Skeletal muscle satellite cell (primary cell): ENCODE results near the gene SHC3.

Experiments used
- H3K27me3 ChIP-seq: 2 replicates; pipeline ENCODE4 v1.7.0; 2013; ENCODE audit warnings: low read length; ENCODE audit not compliant: control insufficient read depth, insufficient read depth
- H3K36me3 ChIP-seq: 2 replicates; pipeline ENCODE4 v1.7.0; 2013; ENCODE audit warnings: mild to moderate bottlenecking, control low read depth, low read length; ENCODE audit not compliant: insufficient read depth
- H3K4me1 ChIP-seq: 2 replicates; pipeline ENCODE4 v1.7.0; 2013; ENCODE audit warnings: low read length; ENCODE audit not compliant: control insufficient read depth, insufficient read depth
- H3K4me2 ChIP-seq: 2 replicates; pipeline ENCODE4 v1.7.0; 2013; ENCODE audit warnings: mild to moderate bottlenecking, low read length
- H3K4me3 ChIP-seq: 2 replicates; pipeline ENCODE4 v1.7.0; 2013; ENCODE audit warnings: low read length
- H3K9ac ChIP-seq: 2 replicates; pipeline ENCODE4 v1.7.0; 2013; ENCODE audit warnings: mild to moderate bottlenecking, low read depth, low read length, moderate library complexity
- H3K9me3 ChIP-seq: replicated peaks from 2 replicates; pipeline ENCODE4 v1.7.0; 2013; ENCODE audit warnings: mild to moderate bottlenecking, control low read depth, low read length

The SHC3 gene

GRCh38 chr9:89005323-89005722 is 173.3 kb downstream of the SHC3 start:
- no peak overlapping the region for H3K4me3 ChIP-seq
- peaks cover 43% of the 10 kb centered on the region for H3K36me3 ChIP-seq
- no peaks in the 10 kb centered on the region for H3K27me3 ChIP-seq
- H3K4me2 ChIP-seq = no peak overlapping the region
- H3K9me3 ChIP-seq = no peaks in the 10 kb centered on the region
- no peak overlapping the region for H3K9ac ChIP-seq
- peaks cover 11% of the 10 kb centered on the region for H3K4me1 ChIP-seq

GRCh38 chr9:89002987-89003386 is 175.6 kb downstream of the SHC3 start:
- Histone ChIP-seq H3K36me3 (peaks cover 49% of the 10 kb centered on the region), H3K4me1 (peaks cover 27% of the 10 kb centered on the region), H3K9ac (no peak overlapping the region), H3K4me2 (no peak overlapping the region), H3K4me3 (no peak overlapping the region), H3K27me3 (no peaks in the 10 kb centered on the region), H3K9me3 (no peaks in the 10 kb centered on the region)

DNA sequence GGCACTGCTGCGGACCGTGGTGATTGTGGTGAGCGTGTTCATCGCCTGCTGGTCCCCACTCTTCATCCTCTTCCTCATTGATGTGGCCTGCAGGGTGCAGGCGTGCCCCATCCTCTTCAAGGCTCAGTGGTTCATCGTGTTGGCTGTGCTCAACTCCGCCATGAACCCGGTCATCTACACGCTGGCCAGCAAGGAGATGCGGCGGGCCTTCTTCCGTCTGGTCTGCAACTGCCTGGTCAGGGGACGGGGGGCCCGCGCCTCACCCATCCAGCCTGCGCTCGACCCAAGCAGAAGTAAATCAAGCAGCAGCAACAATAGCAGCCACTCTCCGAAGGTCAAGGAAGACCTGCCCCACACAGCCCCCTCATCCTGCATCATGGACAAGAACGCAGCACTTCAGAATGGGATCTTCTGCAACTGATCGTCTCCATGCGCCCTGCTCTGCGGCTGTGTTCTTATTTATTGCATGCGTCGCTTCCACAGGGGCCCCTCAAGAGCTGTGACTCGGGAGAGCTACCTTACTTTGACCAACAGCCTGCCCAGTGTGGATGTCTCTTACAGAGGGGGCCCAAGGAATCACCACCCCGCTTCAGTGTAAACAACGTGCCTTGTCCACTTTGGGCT is 176.6 kb downstream of the SHC3 start:
- no peaks in the 10 kb centered on the region for H3K27me3 ChIP-seq
- H3K9me3 ChIP-seq = no peaks in the 10 kb centered on the region
- H3K4me3 ChIP-seq = no peak overlapping the region
- no peak overlapping the region for H3K4me2 ChIP-seq
- peaks cover 56% of the 10 kb centered on the region for H3K36me3 ChIP-seq
- H3K9ac ChIP-seq = no peak overlapping the region
- peaks cover 36% of the 10 kb centered on the region for H3K4me1 ChIP-seq

GRCh38 chr9:89000973-89001916 is 177.4 kb downstream of the SHC3 start:
- peak overlapping the region; percentile 64 for H3K4me2 ChIP-seq
- peaks cover 41% of the 10 kb centered on the region for H3K4me1 ChIP-seq
- peak overlapping the region; percentile 43 for H3K9ac ChIP-seq
- H3K27me3 ChIP-seq = no peaks in the 10 kb centered on the region
- peaks cover 63% of the 10 kb centered on the region for H3K36me3 ChIP-seq
- no peaks in the 10 kb centered on the region for H3K9me3 ChIP-seq
- no peak overlapping the region for H3K4me3 ChIP-seq

DNA sequence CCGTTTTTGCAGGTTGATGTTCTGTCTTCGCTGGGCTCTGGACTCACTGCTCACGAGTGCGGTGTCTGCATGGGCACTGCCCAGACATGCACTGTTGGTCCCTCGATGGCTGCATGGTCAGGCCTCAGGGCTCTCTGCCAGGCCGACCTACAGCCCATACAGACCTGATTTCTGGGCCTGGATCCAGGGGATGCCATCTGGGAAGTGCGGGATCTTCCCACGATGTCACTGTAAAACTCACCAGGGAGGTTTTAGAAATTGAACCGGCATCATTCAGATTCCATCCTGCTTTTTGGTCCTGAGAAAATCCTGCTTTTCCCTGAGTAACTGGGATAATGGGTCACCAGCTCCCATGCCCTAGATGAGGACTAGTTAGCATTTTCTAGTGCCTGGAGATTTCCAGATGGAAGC is 178.2 kb downstream of the SHC3 start:
- Histone ChIP-seq H3K4me2 (peak overlapping the region; percentile 64), H3K27me3 (no peaks in the 10 kb centered on the region), H3K4me1 (peaks cover 49% of the 10 kb centered on the region), H3K9ac (peak overlapping the region; percentile 43), H3K4me3 (no peak overlapping the region), H3K36me3 (peaks cover 67% of the 10 kb centered on the region), H3K9me3 (no peaks in the 10 kb centered on the region)

- Histone ChIP-seq H3K9me3 (no peaks in the 10 kb centered on the region), H3K9ac (peak overlapping the region; percentile 35), H3K36me3 (peaks cover 72% of the 10 kb centered on the region), H3K4me3 (no peak overlapping the region), H3K4me2 (no peak overlapping the region), H3K27me3 (no peaks in the 10 kb centered on the region), H3K4me1 (peaks cover 62% of the 10 kb centered on the region)
Observed at GRCh38 chr9:88998911-88999310, 179.7 kb downstream of the SHC3 start.

- Histone ChIP-seq H3K9me3 (no peaks in the 10 kb centered on the region), H3K4me1 (peaks cover 65% of the 10 kb centered on the region), H3K27me3 (no peaks in the 10 kb centered on the region), H3K9ac (no peak overlapping the region), H3K4me2 (no peak overlapping the region), H3K4me3 (no peak overlapping the region), H3K36me3 (peaks cover 72% of the 10 kb centered on the region)
Observed at GRCh38 chr9:88998503-88998902, 180.1 kb downstream of the SHC3 start.

DNA sequence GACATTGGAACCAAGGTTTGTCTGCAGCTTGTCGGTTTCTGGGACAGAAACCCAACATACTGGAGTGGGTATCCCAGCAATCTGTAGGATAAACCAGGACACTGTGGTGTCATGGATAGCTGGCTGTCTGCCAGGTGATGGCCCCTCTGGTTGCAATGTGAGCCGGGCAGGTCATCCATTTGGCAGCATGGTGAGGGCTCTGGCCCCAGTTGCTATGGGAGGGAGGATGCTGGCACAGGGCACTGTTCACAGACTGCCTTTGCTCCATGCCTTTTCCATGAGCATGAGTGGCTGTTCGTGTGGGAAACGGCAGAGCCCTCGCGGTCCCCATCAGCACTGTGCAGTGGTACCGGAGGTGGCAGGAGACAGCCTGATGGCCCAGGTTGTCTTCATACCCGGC is 181.0 kb downstream of the SHC3 start:
- Histone ChIP-seq H3K27me3 (no peaks in the 10 kb centered on the region), H3K9me3 (no peaks in the 10 kb centered on the region), H3K4me1 (peaks cover 65% of the 10 kb centered on the region), H3K4me3 (no peak overlapping the region), H3K36me3 (peaks cover 66% of the 10 kb centered on the region), H3K9ac (no peak overlapping the region), H3K4me2 (peak overlapping the region; percentile 38)

DNA sequence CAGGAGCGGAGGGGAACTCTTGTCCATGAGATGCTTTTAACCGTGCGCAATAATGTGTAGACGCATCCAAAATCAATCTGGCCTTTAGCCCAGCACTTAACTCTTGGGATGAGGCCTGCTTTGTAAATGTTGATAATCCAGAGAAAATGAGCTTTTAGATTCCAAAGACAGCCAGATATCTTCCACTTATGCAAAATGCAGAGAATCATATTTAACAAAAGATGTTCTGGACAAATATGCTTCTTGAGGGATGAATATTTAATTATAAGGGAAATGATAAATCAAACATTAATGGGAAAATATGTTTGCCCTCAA is 181.7 kb downstream of the SHC3 start:
- H3K4me1 ChIP-seq = peaks cover 65% of the 10 kb centered on the region
- H3K36me3 ChIP-seq = peaks cover 58% of the 10 kb centered on the region

DNA sequence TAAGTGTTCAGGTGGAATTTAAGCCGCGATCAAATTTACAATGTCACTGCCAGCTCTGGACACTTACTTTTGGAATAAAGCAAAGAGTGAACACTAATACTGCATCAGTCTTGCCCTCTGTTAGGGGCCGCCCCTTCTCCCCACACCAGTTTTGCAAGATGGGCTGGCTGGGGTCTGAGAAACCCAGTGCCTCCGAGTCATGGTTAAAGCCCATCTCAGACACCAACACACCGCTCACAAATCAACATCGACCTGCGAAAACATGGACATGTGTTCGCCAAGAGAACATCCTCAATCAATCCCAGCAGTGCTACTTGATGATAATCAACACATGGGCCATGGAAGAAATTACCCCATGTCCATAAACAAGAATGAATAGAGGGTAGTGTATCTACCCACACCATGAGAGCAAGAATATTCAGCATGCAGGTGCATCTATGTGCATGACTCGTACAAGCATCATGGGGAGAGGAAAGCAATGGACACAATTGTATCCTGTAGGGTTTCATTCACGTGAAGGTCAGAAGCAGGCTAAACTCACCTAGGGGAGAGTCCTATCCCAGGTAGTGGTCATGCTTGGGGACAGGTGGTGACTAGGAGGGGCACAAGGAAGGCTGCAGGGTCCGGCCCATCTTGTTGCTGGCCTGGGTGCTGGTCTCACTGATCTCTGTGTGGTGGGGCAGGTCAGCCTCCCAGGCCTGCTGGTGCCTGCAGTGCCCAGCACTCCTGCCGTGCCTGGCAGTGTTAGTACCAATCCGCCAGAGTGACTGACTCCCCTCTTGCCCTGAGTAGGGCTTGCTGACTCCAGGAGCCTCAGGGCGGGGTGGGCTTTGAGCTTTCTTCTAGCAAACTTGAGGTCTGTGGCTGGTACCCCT is 182.3 kb downstream of the SHC3 start:
- no peak overlapping the region for H3K9ac ChIP-seq
- H3K9me3 ChIP-seq = no peaks in the 10 kb centered on the region
- H3K36me3 ChIP-seq = peaks cover 53% of the 10 kb centered on the region
- H3K4me2 ChIP-seq = peak overlapping the region; percentile 78
- peaks cover 63% of the 10 kb centered on the region for H3K4me1 ChIP-seq
- H3K4me3 ChIP-seq = no peak overlapping the region
- H3K27me3 ChIP-seq = no peaks in the 10 kb centered on the region

More for the DNA sequence above, 181.7 kb downstream of the SHC3 start:
- Histone ChIP-seq H3K27me3 (no peaks in the 10 kb centered on the region), H3K4me2 (no peak overlapping the region), H3K9ac (no peak overlapping the region), H3K9me3 (no peaks in the 10 kb centered on the region), H3K4me3 (no peak overlapping the region)

GRCh38 chr9:88995627-88996026 is 183.0 kb downstream of the SHC3 start:
- peak overlapping the region; percentile 78 for H3K4me2 ChIP-seq
- H3K9ac ChIP-seq = no peak overlapping the region
- H3K4me3 ChIP-seq = no peak overlapping the region
- H3K9me3 ChIP-seq = no peaks in the 10 kb centered on the region
- H3K27me3 ChIP-seq = no peaks in the 10 kb centered on the region
- H3K36me3 ChIP-seq = peaks cover 50% of the 10 kb centered on the region
- peaks cover 60% of the 10 kb centered on the region for H3K4me1 ChIP-seq
